ENCODE data around the gene CRIP3. TPM values are rescaled to one million over a fixed set of nuclear protein-coding genes. Genes with fewer than 3 reads are reported as not detected.
"Not testable (repeated sequence)": the region's sequence is repeated elsewhere in the genome, so short reads cannot be mapped to it uniquely, and the experiment has no call there.

Gene CRIP3
- total RNA-seq, 1 experiment from 2014 or later = not detected

GRCh38 chr6:43318011-43318410 is 9.4 kb upstream of the CRIP3 start:
- Histone ChIP-seq H3K4me1 (no peaks in the 10 kb centered on the region), H3K36me3 (no peaks in the 10 kb centered on the region), H3K27me3 (no peaks in the 10 kb centered on the region; the same call in 1 of the 2 replicates), H3K9me3 (replicated peaks) (no peaks in the 10 kb centered on the region), H3K4me3 (no peak overlapping the region), H3K27ac (no peak overlapping the region)
- no peak for DNase-seq

- DNase-seq = no peak
- no peak overlapping the region for H3K4me3 ChIP-seq
- no peaks in the 10 kb centered on the region; the same call in 1 of the 2 replicates for H3K27me3 ChIP-seq
- H3K36me3 ChIP-seq = no peaks in the 10 kb centered on the region
- no peaks in the 10 kb centered on the region for H3K9me3 ChIP-seq (replicated peaks)
- H3K27ac ChIP-seq = no peak overlapping the region
- H3K4me1 ChIP-seq = no peaks in the 10 kb centered on the region
These were observed 5.2 kb upstream of the CRIP3 start for GRCh38 chr6:43313813-43314212.

DNA sequence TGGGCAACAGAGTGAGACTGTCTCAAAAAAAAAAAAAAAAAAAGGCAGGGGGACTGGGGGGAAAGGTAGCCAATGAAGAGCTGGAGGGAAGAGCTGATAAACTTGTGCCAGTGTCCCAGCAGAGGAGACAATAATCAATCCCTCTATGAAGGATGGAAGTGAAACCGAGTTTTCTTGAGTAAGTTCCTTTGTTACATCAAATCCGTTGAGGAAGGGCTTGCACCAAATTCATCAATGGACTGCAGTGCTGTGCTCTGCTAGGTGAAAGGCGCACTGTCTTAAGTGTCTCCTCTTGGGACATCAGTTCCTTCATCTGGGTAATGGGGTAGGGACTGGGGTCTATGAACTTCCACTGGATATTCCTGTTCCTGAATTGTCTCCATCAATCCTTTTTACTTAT is 3.0 kb upstream of the CRIP3 start:
- Histone ChIP-seq H3K4me3 (no peak overlapping the region), H3K9me3 (replicated peaks) (no peaks in the 10 kb centered on the region), H3K27ac (no peak overlapping the region), H3K36me3 (no peaks in the 10 kb centered on the region), H3K27me3 (no peaks in the 10 kb centered on the region), H3K4me1 (no peaks in the 10 kb centered on the region)
- DNase-seq = no peak

- no peaks in the 10 kb centered on the region for H3K27me3 ChIP-seq
- no peaks in the 10 kb centered on the region for H3K36me3 ChIP-seq
These were observed 2.0 kb upstream of the CRIP3 start for GRCh38 chr6:43310624-43311023.

DNA sequence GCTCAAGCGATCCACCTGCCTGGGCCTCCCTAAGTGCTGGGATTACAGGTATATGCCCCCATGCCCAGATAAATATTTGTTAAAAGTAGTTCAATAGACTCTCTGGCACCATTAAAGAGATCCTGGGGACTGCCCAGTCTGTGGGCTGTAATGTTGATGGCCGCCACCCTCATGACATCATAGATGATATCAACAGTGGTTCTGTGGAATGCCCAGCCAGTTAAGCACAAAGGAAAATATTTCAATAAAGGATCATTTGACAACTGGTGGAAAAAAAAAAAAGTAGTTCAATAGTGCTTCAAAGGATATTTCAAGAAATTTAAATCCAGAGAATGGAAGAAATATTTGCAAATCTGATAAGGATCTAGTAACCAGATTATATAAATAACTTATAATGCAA is 1.5 kb upstream of the CRIP3 start:
- Histone ChIP-seq H3K27ac (no peak overlapping the region), H3K4me1 (no peaks in the 10 kb centered on the region), H3K27me3 (no peaks in the 10 kb centered on the region), H3K4me3 (no peak overlapping the region), H3K9me3 (replicated peaks) (no peaks in the 10 kb centered on the region), H3K36me3 (no peaks in the 10 kb centered on the region)
- DNase-seq = no peak

More at GRCh38 chr6:43310624-43311023, 2.0 kb upstream of the CRIP3 start:
- H3K9me3 ChIP-seq (replicated peaks) = no peaks in the 10 kb centered on the region
- no peak overlapping the region for H3K27ac ChIP-seq
- DNase-seq = no peak
- H3K4me1 ChIP-seq = no peaks in the 10 kb centered on the region
- H3K4me3 ChIP-seq = no peak overlapping the region

- no peaks in the 10 kb centered on the region for H3K27me3 ChIP-seq
- no peak overlapping the region for H3K27ac ChIP-seq
- no peak for DNase-seq
- no peaks in the 10 kb centered on the region for H3K9me3 ChIP-seq (replicated peaks)
- no peak overlapping the region for H3K4me3 ChIP-seq
- H3K4me1 ChIP-seq = no peaks in the 10 kb centered on the region
- no peaks in the 10 kb centered on the region for H3K36me3 ChIP-seq
These were observed 408 bp upstream of the CRIP3 start for GRCh38 chr6:43308990-43309477.

DNA sequence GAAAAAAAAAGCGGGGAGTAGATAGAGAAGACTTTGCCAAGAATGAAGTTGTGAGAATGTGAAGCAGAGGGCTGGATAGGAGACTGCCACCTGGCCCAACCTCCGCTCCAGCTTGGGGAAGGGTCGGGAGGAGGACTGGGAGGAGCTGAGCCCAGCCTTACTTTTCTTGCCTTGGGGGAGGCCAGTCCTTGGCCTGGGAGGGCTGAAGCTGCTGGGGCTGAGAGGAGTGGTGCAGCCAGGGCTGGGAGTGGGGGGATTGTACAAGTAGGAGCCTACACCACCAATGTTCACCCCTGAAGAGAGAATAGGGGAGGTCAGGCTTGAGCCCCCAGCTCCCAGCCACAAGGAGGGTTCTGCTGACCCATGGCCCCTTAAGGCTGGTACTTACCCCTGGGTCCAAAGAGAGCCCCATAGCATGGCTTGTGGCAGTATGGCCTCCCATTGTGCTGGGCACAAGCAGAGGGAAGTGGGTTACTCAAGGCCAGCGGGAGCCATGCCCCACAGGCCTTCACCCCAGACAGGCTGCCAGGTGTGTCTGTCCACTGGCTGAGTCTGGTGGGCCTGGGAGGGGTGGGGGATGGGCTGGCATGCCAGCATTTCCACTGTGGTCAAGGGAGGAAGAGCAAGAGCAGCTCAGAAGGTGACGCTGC is 1.1 kb downstream of the CRIP3 start:
- no peak for DNase-seq
- H3K27ac ChIP-seq = no peak overlapping the region
- H3K9me3 ChIP-seq (replicated peaks) = no peaks in the 10 kb centered on the region
- H3K4me3 ChIP-seq = no peak overlapping the region
- no peaks in the 10 kb centered on the region for H3K27me3 ChIP-seq
- no peaks in the 10 kb centered on the region for H3K4me1 ChIP-seq
- no peaks in the 10 kb centered on the region for H3K36me3 ChIP-seq

GRCh38 chr6:43306086-43306485 is 2.5 kb downstream of the CRIP3 start:
- H3K4me3 ChIP-seq = no peak overlapping the region
- no peak overlapping the region for H3K27ac ChIP-seq
- no peaks in the 10 kb centered on the region for H3K4me1 ChIP-seq
- no peaks in the 10 kb centered on the region for H3K36me3 ChIP-seq
- DNase-seq = no peak
- H3K27me3 ChIP-seq = peaks cover 8% of the 10 kb centered on the region
- no peaks in the 10 kb centered on the region for H3K9me3 ChIP-seq (replicated peaks)

- DNase-seq = no peak
- Histone ChIP-seq H3K27me3 (peaks cover 12% of the 10 kb centered on the region), H3K36me3 (no peaks in the 10 kb centered on the region), H3K9me3 (replicated peaks) (no peaks in the 10 kb centered on the region), H3K27ac (no peak overlapping the region), H3K4me1 (no peaks in the 10 kb centered on the region), H3K4me3 (no peak overlapping the region)
These were observed 3.7 kb downstream of the CRIP3 start for GRCh38 chr6:43304882-43305281.

GRCh38 chr6:43304361-43304760 is 4.3 kb downstream of the CRIP3 start:
- Histone ChIP-seq H3K4me1 (no peaks in the 10 kb centered on the region), H3K27ac (no peak overlapping the region), H3K36me3 (no peaks in the 10 kb centered on the region), H3K27me3 (peaks cover 16% of the 10 kb centered on the region), H3K9me3 (replicated peaks) (no peaks in the 10 kb centered on the region), H3K4me3 (no peak overlapping the region)
- no peak for DNase-seq

DNA sequence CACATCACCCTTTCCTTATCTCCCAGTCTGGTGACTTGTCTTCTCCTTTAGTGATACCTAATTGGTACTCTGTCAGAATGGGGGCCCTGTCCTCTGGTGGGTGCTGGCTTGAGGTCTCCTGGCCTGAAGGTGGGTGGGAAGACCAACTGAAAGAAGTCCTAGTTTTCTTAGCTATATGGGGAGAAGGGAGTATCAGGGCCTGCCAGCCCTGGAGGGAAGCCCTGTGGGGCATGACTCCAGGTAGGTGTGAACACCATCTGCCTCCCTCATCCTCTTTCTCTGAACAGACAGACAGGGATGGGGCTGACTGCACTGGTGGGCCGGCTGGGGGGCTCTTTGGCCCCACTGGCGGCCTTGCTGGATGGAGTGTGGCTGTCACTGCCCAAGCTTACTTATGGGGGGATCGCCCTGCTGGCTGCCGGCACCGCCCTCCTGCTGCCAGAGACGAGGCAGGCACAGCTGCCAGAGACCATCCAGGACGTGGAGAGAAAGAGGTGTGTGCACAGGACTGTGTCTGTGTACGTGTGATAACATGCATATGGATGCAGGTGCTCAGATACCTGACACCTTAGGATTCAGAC is 4.8 kb downstream of the CRIP3 start:
- peaks cover 21% of the 10 kb centered on the region for H3K27me3 ChIP-seq
- no peaks in the 10 kb centered on the region for H3K9me3 ChIP-seq (replicated peaks)
- H3K27ac ChIP-seq = no peak overlapping the region
- H3K36me3 ChIP-seq = no peaks in the 10 kb centered on the region
- H3K4me1 ChIP-seq = no peaks in the 10 kb centered on the region
- DNase-seq = no peak
- H3K4me3 ChIP-seq = no peak overlapping the region

- not testable (repeated sequence) for H3K36me3 ChIP-seq; H3K9me3 ChIP-seq (replicated peaks); H3K4me1 ChIP-seq; DNase-seq; H3K27ac ChIP-seq; H3K4me3 ChIP-seq
- H3K27me3 ChIP-seq = peaks cover 21% of the 10 kb centered on the region
These were observed 5.6 kb downstream of the CRIP3 start for GRCh38 chr6:43303006-43303405.

GRCh38 chr6:43302126-43302525 is 6.5 kb downstream of the CRIP3 start:
- peak in 1 of 2 experiments; percentile 12 for DNase-seq
- H3K4me1 ChIP-seq = no peaks in the 10 kb centered on the region
- peaks cover 21% of the 10 kb centered on the region for H3K27me3 ChIP-seq
- no peaks in the 10 kb centered on the region for H3K36me3 ChIP-seq
- no peak overlapping the region for H3K4me3 ChIP-seq
- no peak overlapping the region for H3K27ac ChIP-seq
- no peaks in the 10 kb centered on the region for H3K9me3 ChIP-seq (replicated peaks)

- no peaks in the 10 kb centered on the region for H3K4me1 ChIP-seq
- no peaks in the 10 kb centered on the region for H3K9me3 ChIP-seq (replicated peaks)
- DNase-seq = no peak
- H3K4me3 ChIP-seq = no peak overlapping the region
- H3K27ac ChIP-seq = no peak overlapping the region
- H3K27me3 ChIP-seq = peaks cover 24% of the 10 kb centered on the region
- no peaks in the 10 kb centered on the region for H3K36me3 ChIP-seq
These were observed 7.3 kb downstream of the CRIP3 start for GRCh38 chr6:43301081-43301870.
